Caco-2 (cell line): ENCODE measurements around the gene ATP5F1B. TPM values are rescaled to one million over a fixed set of nuclear protein-coding genes. Genes with fewer than 3 reads are reported as not detected.

Experiments
- BruUV-seq: library from RNA; stranded (reverse); fragments of 400-500 nt; replicated peaks from 2 replicates; lab custom pipeline; 2021; lab: Mats Ljungman, UMichigan
- CTCF ChIA-PET: fragments of 300-600 bp; sonication (Branson Sonifier 250); formaldehyde crosslinking; loops from one replicate; lab custom pipeline; 2022; ENCODE audit warnings: antibody characterized with exemption; lab: Charles Lee
- POLR2A ChIA-PET: fragments of 300-600 bp; sonication (Branson Sonifier 250); formaldehyde crosslinking; loops from one replicate; lab custom pipeline; 2022; ENCODE audit warnings: antibody characterized with exemption; lab: Charles Lee
- DNase-seq, 2 experiments: peaks; one replicate each; pipeline versions ENCODE4 v3.0.0 to v3.0.0-alpha.2; 2020 to 2022
- H3K27me3 ChIP-seq: replicated peaks from 2 replicates; pipeline ENCODE4 v1.6.0; 2011; ENCODE audit warnings: low read length; ENCODE audit not compliant: control insufficient read depth, insufficient read depth
- H3K36me3 ChIP-seq: 2 replicates; pipeline ENCODE4 v1.5.1; 2011; ENCODE audit warnings: low read length; ENCODE audit not compliant: control insufficient read depth, insufficient read depth
- H3K4me1 ChIP-seq: fragments of 250-450 bp; sonication (Bioruptor Pico); 2 replicates; pipeline ENCODE4 v1.5.1; 2020; ENCODE audit warnings: mild to moderate bottlenecking
- H3K4me3 ChIP-seq: 2 replicates; pipeline ENCODE4 v1.5.1; 2011; ENCODE audit warnings: low read depth, mild to moderate bottlenecking, control low read depth, low read length
- H3K9me3 ChIP-seq: fragments of 250-450 bp; sonication (Bioruptor Pico); 2 replicates; pipeline ENCODE4 v1.5.1; 2020; ENCODE audit warnings: mild to moderate bottlenecking, moderate library complexity
- H3K27ac Mint-ChIP-seq: one replicate; pipeline ENCODE4 v1.8.0; 2022; ENCODE audit warnings: mixed read lengths; ENCODE audit not compliant: unreplicated experiment
- H3K27me3 Mint-ChIP-seq: one replicate; pipeline ENCODE4 v1.8.0; 2022; ENCODE audit warnings: mixed read lengths; ENCODE audit not compliant: insufficient read depth, unreplicated experiment
- H3K36me3 Mint-ChIP-seq: one replicate; pipeline ENCODE4 v1.8.0; 2022; ENCODE audit warnings: mild to moderate bottlenecking, mixed read lengths; ENCODE audit not compliant: insufficient read depth, unreplicated experiment
- H3K4me1 Mint-ChIP-seq: one replicate; pipeline ENCODE4 v1.8.0; 2022; ENCODE audit warnings: low read depth, mixed read lengths; ENCODE audit not compliant: unreplicated experiment
- H3K4me3 Mint-ChIP-seq: one replicate; pipeline ENCODE4 v1.8.0; 2022; ENCODE audit warnings: mild to moderate bottlenecking, moderate library complexity, mixed read lengths; ENCODE audit not compliant: unreplicated experiment
- H3K9me3 Mint-ChIP-seq: one replicate; pipeline ENCODE4 v1.8.0; 2022; ENCODE audit warnings: mixed read lengths; ENCODE audit not compliant: unreplicated experiment
- CTCF ChIP-seq, 2 experiments: fragments of 200-600 bp in 1 of 2; IDR thresholded peaks; 1 replicate in 1 of 2; 2 replicates in 1 of 2; pipeline versions ENCODE4 v1.5.1 to v1.8.0; 2011 to 2022; ENCODE audit warnings: antibody characterized with exemption in 1 of 2, control low read depth in 1 of 2, inconsistent platforms in 1 of 2, low read depth in 1 of 2, low read length in 1 of 2, mild to moderate bottlenecking in 1 of 2, moderate library complexity in 1 of 2; ENCODE audit not compliant: insufficient read depth in 1 of 2, severe bottlenecking in 1 of 2, unreplicated experiment in 1 of 2
- intact Hi-C: fragments of 100-400 bp; cut with micrococcal nuclease; formaldehyde crosslinking; loops from one replicate; pipeline ENCODE4 v1.10.0; 2022; ENCODE audit not compliant: unreplicated experiment
- total RNA-seq: library from RNA; stranded (reverse); gene quantifications from 2 replicates; pipeline ENCODE4 v1.2.3, GENCODE V29; 2022

The ATP5F1B gene
- total RNA-seq, 1 experiment from 2014 or later: 740 TPM

- no peaks in the 10 kb centered on the region for H3K27me3 Mint-ChIP-seq
- DNase-seq: no peak
- H3K4me1 Mint-ChIP-seq: peaks cover 14% of the 10 kb centered on the region
- BruUV-seq: no TSS peak
- intact Hi-C loops: loop anchor here (5.0 kb wide), 1 partner anchor 94 kb away; no protein-coding TSS in a partner anchor
- no peak overlapping the region for H3K4me3 ChIP-seq
- H3K27me3 ChIP-seq: no peaks in the 10 kb centered on the region
- peaks cover 29% of the 10 kb centered on the region for H3K36me3 Mint-ChIP-seq
- ChIA-PET POLR2A (no interaction called here), CTCF (interaction anchor here (0.7 to 1.5 kb wide), 3 partner anchors 11 to 77 kb away, joined by 3 to 8 read pairs (median 4); no protein-coding TSS in a partner anchor)
- no peaks in the 10 kb centered on the region for H3K9me3 Mint-ChIP-seq
- peaks cover 6% of the 10 kb centered on the region; the same call in 1 of the 2 replicates for H3K4me1 ChIP-seq
- H3K36me3 ChIP-seq: no peaks in the 10 kb centered on the region; the same call in 1 of the 2 replicates
- H3K9me3 ChIP-seq: no peaks in the 10 kb centered on the region
- TF ChIP-seq CTCF (IDR thresholded peaks at IDR 0.05; ENCODE audit: insufficient read depth in 1 of 2, low read depth in 1 of 2, low read length in 1 of 2, severe bottlenecking in 1 of 2, unreplicated experiment in 1 of 2): no peak
- no peak overlapping the region for H3K27ac Mint-ChIP-seq
- H3K4me3 Mint-ChIP-seq: no peak overlapping the region
These were observed 54.7 kb downstream of the ATP5F1B start for GRCh38 chr12:56591126-56591525.

- CTCF ChIA-PET: interaction anchor here (0.7 to 1.7 kb wide), 5 partner anchors 11 to 76 kb away, joined by 3 to 8 read pairs (median 4); no protein-coding TSS in a partner anchor
- Histone ChIP-seq H3K9me3 (no peaks in the 10 kb centered on the region), H3K4me1 (peaks cover 6% of the 10 kb centered on the region; the same call in 1 of the 2 replicates), H3K4me3 (no peak overlapping the region), H3K27me3 (no peaks in the 10 kb centered on the region), H3K36me3 (no peaks in the 10 kb centered on the region)
- peak in 1 of 2 experiments; percentile 47 for DNase-seq
- POLR2A ChIA-PET: no interaction called here
- Mint-ChIP-seq H3K36me3 (peaks cover 21% of the 10 kb centered on the region), H3K27ac (no peak overlapping the region), H3K9me3 (no peaks in the 10 kb centered on the region), H3K27me3 (no peaks in the 10 kb centered on the region), H3K4me3 (no peak overlapping the region), H3K4me1 (peaks cover 14% of the 10 kb centered on the region)
- peak; percentile 44 to 61 for TF ChIP-seq CTCF (IDR thresholded peaks at IDR 0.05; ENCODE audit: insufficient read depth in 1 of 2, low read depth in 1 of 2, low read length in 1 of 2, severe bottlenecking in 1 of 2, unreplicated experiment in 1 of 2)
- no TSS peak for BruUV-seq
- intact Hi-C loops: loop anchor here (1.0 to 5.0 kb wide), 2 partner anchors 77 to 93 kb away; no protein-coding TSS in a partner anchor
These were observed 55.5 kb downstream of the ATP5F1B start for GRCh38 chr12:56590237-56590830.

DNA sequence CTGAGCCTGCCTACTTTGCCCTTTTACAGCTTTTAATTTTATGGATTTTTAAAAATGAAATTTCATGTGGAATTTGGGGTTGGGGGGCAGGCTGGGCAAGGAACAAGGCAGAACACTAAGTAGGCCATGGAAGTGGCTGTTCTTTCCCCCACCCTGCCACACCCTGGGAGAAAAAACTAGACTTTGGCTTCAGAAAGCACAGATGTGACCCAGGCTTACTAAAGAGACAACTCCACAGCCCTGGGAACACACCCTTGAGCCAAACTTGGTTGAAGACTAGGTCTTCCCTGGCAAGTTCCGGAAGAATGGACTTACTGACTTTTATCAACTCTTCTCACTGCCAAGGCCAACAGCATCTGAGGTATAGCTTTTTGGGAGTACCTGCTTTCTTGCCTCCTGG is 56.0 kb downstream of the ATP5F1B start:
- no TSS peak for BruUV-seq
- TF ChIP-seq CTCF (IDR thresholded peaks at IDR 0.05; ENCODE audit: insufficient read depth in 1 of 2, low read depth in 1 of 2, low read length in 1 of 2, severe bottlenecking in 1 of 2, unreplicated experiment in 1 of 2): no peak
- CTCF ChIA-PET: interaction anchor here (0.6 to 1.7 kb wide), 4 partner anchors 34 to 85 kb away, joined by 3 to 8 read pairs (median 4); no protein-coding TSS in a partner anchor
- Histone ChIP-seq H3K9me3 (no peaks in the 10 kb centered on the region), H3K4me1 (peaks cover 6% of the 10 kb centered on the region; the same call in 1 of the 2 replicates), H3K4me3 (no peak overlapping the region), H3K36me3 (no peaks in the 10 kb centered on the region), H3K27me3 (no peaks in the 10 kb centered on the region)
- no peaks in the 10 kb centered on the region for H3K9me3 Mint-ChIP-seq
- no peak overlapping the region for H3K4me3 Mint-ChIP-seq
- no peak for DNase-seq
- H3K4me1 Mint-ChIP-seq: peaks cover 12% of the 10 kb centered on the region
- no peaks in the 10 kb centered on the region for H3K27me3 Mint-ChIP-seq
- POLR2A ChIA-PET: no interaction called here
- intact Hi-C loops: loop anchor here (1.0 to 5.0 kb wide), 2 partner anchors 76 to 92 kb away; no protein-coding TSS in a partner anchor
- peaks cover 17% of the 10 kb centered on the region for H3K36me3 Mint-ChIP-seq
- no peak overlapping the region for H3K27ac Mint-ChIP-seq

Other genes with a start within 250 kb of the ATP5F1B start
- gene TIMELESS, start 196.6 kb downstream of the ATP5F1B start, total RNA-seq: 40.1 and 43.2 TPM in 2 replicates
- not detected in 2 replicates for gene MIP, start 191.3 kb downstream of the ATP5F1B start, total RNA-seq
- gene SPRYD4, start 177.4 kb downstream of the ATP5F1B start, total RNA-seq: 2.8 TPM in 2 replicates
- 14.2 and 14.7 TPM in 2 replicates for gene GLS2, start 157.8 kb downstream of the ATP5F1B start, total RNA-seq
- 32.5 and 39.5 TPM in 2 replicates for gene RBMS2, start 124.2 kb downstream of the ATP5F1B start, total RNA-seq
- gene BAZ2A, start 15.7 kb downstream of the ATP5F1B start, total RNA-seq: 97.2 and 104 TPM in 2 replicates
- gene PTGES3, start 42.3 kb upstream of the ATP5F1B start, total RNA-seq: 241 and 242 TPM in 2 replicates
- gene NACA, start 79.3 kb upstream of the ATP5F1B start, total RNA-seq: 784 and 804 TPM in 2 replicates
- 38.0 and 40.2 TPM in 2 replicates for gene PRIM1, start 106.3 kb upstream of the ATP5F1B start, total RNA-seq
- gene HSD17B6, start 117.3 kb upstream of the ATP5F1B start, total RNA-seq: 1.6 and 2.5 TPM in 2 replicates